ENCODE measurements around the gene FSCN2.

GRCh38 chr17:81547614-81547982 lies 19.4 kb downstream of the FSCN2 start:
- no peak for TF ChIP-seq EZH2 (IDR thresholded peaks at IDR 0.05; ENCODE audit: insufficient read depth, low read length)
- TF ChIP-seq, protein P1, sequence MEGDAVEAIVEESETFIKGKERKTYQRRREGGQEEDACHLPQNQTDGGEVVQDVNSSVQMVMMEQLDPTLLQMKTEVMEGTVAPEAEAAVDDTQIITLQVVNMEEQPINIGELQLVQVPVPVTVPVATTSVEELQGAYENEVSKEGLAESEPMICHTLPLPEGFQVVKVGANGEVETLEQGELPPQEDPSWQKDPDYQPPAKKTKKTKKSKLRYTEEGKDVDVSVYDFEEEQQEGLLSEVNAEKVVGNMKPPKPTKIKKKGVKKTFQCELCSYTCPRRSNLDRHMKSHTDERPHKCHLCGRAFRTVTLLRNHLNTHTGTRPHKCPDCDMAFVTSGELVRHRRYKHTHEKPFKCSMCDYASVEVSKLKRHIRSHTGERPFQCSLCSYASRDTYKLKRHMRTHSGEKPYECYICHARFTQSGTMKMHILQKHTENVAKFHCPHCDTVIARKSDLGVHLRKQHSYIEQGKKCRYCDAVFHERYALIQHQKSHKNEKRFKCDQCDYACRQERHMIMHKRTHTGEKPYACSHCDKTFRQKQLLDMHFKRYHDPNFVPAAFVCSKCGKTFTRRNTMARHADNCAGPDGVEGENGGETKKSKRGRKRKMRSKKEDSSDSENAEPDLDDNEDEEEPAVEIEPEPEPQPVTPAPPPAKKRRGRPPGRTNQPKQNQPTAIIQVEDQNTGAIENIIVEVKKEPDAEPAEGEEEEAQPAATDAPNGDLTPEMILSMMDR (IDR thresholded peaks at IDR 0.05; ENCODE audit: insufficient read depth, low read depth, low read length) = no peak

Data from astrocyte (in vitro differentiated cells and primary cell).